Progenitor cell of endocrine pancreas (in vitro differentiated cells): ENCODE data around the gene NCKAP5. TPM values are rescaled to one million over a fixed set of nuclear protein-coding genes. Genes with fewer than 3 reads are reported as not detected.

ENCODE experiments used
- DNase-seq: peaks from one replicate; pipeline ENCODE4 v3.0.0; 2021; ENCODE audit warnings: low spot score; ENCODE audit not compliant: unreplicated experiment
- H3K27ac Mint-ChIP-seq: 2 replicates; pipeline ENCODE4 v1.8.0; 2021; ENCODE audit warnings: mild to moderate bottlenecking, moderate library complexity, mixed read lengths
- H3K27me3 Mint-ChIP-seq: 2 replicates; pipeline ENCODE4 v1.8.0; 2021; ENCODE audit warnings: mixed read lengths
- H3K36me3 Mint-ChIP-seq: 2 replicates; pipeline ENCODE4 v1.8.0; 2022; ENCODE audit warnings: mixed read lengths; ENCODE audit not compliant: insufficient read depth
- H3K4me1 Mint-ChIP-seq: 2 replicates; pipeline ENCODE4 v1.8.0; 2021; ENCODE audit warnings: low read depth, mixed read lengths
- H3K4me3 Mint-ChIP-seq: 2 replicates; pipeline ENCODE4 v1.8.0; 2021; ENCODE audit warnings: low read depth, mild to moderate bottlenecking, moderate library complexity, mixed read lengths
- H3K9me3 Mint-ChIP-seq: 2 replicates; pipeline ENCODE4 v1.8.0; 2021; ENCODE audit warnings: low read depth, mixed read lengths
- total RNA-seq: library from RNA; stranded (reverse); gene quantifications from 2 replicates; pipeline ENCODE4 v1.2.1, GENCODE V29; 2021
- TF ChIP-seq, protein P1 (sequence below): fragments of 200-600 bp; sonication (generic); IDR thresholded peaks from one replicate; pipeline ENCODE4 v1.5.0; 2021; ENCODE audit warnings: antibody characterized with exemption, mild to moderate bottlenecking; ENCODE audit not compliant: unreplicated experiment

The NCKAP5 gene
- total RNA-seq, 1 donor from 2014 or later = 1.7 TPM

DNA sequence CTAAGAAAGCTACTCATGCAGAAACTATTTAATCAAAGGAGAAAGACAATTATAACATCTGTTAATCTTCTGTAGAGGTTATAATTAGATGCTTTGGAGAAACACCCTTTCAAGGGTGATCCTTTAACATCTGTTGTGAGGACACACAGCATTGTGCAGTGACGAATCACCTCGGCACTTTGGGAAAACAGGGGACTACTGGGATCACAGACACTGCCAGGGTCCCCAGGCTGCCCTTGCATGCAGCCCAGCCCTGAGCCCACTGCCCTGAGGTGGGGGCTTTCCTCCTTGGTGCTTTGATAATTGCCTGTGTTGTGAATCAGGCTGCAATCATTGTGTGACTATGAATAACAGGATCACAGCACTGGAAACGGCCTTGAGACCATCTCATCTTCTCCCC lies 10.6 kb downstream of the NCKAP5 start:
- H3K27ac Mint-ChIP-seq = no peak overlapping the region
- no peaks in the 10 kb centered on the region for H3K27me3 Mint-ChIP-seq
- H3K9me3 Mint-ChIP-seq = no peaks in the 10 kb centered on the region
- no peak overlapping the region for H3K4me3 Mint-ChIP-seq
- TF ChIP-seq, protein P1, sequence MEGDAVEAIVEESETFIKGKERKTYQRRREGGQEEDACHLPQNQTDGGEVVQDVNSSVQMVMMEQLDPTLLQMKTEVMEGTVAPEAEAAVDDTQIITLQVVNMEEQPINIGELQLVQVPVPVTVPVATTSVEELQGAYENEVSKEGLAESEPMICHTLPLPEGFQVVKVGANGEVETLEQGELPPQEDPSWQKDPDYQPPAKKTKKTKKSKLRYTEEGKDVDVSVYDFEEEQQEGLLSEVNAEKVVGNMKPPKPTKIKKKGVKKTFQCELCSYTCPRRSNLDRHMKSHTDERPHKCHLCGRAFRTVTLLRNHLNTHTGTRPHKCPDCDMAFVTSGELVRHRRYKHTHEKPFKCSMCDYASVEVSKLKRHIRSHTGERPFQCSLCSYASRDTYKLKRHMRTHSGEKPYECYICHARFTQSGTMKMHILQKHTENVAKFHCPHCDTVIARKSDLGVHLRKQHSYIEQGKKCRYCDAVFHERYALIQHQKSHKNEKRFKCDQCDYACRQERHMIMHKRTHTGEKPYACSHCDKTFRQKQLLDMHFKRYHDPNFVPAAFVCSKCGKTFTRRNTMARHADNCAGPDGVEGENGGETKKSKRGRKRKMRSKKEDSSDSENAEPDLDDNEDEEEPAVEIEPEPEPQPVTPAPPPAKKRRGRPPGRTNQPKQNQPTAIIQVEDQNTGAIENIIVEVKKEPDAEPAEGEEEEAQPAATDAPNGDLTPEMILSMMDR = no peak
- H3K36me3 Mint-ChIP-seq = no peaks in the 10 kb centered on the region
- no peak for DNase-seq
- H3K4me1 Mint-ChIP-seq = no peaks in the 10 kb centered on the region

DNA sequence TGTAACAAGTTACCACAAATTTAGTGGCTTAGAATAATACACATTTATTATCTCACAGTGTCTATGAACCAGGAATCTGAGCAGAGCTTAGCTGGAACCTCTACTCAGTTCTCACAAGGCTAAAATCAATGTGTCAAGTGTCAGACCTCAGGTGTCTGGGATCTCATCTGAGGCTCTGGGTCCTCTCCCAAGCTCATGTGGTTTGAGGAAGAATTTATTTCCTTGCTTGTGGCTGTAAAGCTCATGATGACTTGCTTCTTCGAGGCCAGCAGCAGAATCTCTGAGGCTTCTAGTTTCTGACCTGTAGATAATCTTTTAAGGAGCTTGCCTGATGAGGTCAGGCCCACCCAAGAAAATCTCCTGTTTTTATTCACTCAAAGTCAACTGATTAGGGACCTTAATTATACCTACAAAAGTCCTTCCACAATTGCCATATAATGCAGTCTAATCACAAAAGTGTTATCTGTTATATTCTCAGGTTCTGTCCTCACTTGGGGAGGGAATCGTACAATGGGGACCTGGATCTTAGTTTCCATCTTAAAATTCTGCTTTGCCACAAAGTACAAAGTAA lies 14.3 kb downstream of the NCKAP5 start:
- no peak overlapping the region for H3K27ac Mint-ChIP-seq
- TF ChIP-seq, protein P1 = no peak
- H3K27me3 Mint-ChIP-seq = no peaks in the 10 kb centered on the region
- no peaks in the 10 kb centered on the region for H3K36me3 Mint-ChIP-seq
- no peaks in the 10 kb centered on the region for H3K9me3 Mint-ChIP-seq
- no peaks in the 10 kb centered on the region for H3K4me1 Mint-ChIP-seq
- no peak for DNase-seq
- H3K4me3 Mint-ChIP-seq = no peak overlapping the region

DNA sequence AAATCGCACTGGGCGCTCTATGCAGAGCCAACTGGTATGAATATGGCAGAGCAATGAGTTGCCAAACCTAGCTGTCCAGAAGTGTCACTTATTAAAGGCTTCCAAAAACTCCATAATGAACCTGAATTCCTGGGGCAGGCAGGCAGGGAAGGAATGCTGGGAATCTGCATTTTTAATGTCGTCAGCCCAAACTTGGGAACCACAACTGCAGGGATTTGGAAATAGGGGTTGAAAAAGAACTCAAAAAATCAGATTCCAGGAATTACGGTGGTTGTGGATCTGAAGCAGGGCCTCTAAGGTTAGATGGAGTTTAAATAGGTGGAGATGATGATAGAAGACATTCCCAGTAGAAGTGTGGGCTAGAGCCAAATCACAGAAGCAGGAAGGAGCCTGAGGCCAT lies 15.0 kb downstream of the NCKAP5 start:
- H3K9me3 Mint-ChIP-seq = no peaks in the 10 kb centered on the region
- DNase-seq = no peak
- H3K36me3 Mint-ChIP-seq = no peaks in the 10 kb centered on the region
- no peaks in the 10 kb centered on the region for H3K27me3 Mint-ChIP-seq
- no peaks in the 10 kb centered on the region for H3K4me1 Mint-ChIP-seq
- TF ChIP-seq, protein P1 = no peak
- H3K27ac Mint-ChIP-seq = no peak overlapping the region
- no peak overlapping the region for H3K4me3 Mint-ChIP-seq

DNA sequence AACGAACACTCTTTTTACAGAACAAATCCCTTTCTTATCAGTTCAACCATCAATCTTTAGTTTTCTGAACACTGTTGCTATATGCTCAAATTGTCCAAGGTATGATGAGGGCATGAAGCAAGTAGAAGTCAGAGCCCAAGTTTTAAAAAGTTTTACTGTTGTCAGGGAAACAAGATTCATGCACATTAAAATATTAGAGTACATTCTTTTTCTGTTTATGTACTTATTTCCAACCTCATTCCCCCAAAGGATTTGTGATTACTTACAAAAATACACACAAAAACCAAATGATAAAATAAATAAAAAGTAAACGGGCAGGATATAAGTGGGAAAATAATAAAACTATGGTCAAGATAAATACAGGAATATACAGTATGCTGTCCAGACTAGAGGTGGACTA lies 15.4 kb downstream of the NCKAP5 start:
- Mint-ChIP-seq H3K36me3 (no peaks in the 10 kb centered on the region), H3K4me3 (no peak overlapping the region), H3K9me3 (no peaks in the 10 kb centered on the region), H3K4me1 (no peaks in the 10 kb centered on the region), H3K27me3 (no peaks in the 10 kb centered on the region), H3K27ac (no peak overlapping the region)
- TF ChIP-seq, protein P1 = no peak
- DNase-seq = no peak

DNA sequence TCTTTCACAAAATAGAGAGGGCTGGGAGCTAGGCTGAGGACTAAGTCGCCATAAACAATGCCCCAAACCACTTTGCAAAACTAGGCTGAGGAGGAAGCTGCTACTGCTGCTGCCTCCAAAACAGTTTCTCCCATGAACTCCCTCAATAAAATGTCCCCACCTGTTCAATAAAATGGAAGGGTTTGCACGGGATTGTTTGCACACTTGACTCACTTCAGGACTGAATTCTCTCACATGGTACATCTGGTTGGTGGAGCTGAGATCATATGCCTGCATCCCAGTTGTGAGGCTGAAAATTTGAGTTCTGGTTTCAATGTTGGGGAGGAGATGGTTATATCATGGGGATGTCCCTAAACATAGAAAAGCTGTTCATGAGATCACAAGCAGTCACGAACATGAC lies 26.5 kb downstream of the NCKAP5 start:
- no peaks in the 10 kb centered on the region for H3K4me1 Mint-ChIP-seq
- H3K9me3 Mint-ChIP-seq = peaks cover 3% of the 10 kb centered on the region
- H3K36me3 Mint-ChIP-seq = peaks cover 1% of the 10 kb centered on the region
- no peak for DNase-seq
- H3K27ac Mint-ChIP-seq = no peak overlapping the region
- no peaks in the 10 kb centered on the region for H3K27me3 Mint-ChIP-seq
- TF ChIP-seq, protein P1 = no peak
- no peak overlapping the region for H3K4me3 Mint-ChIP-seq
